AG10803 (cell line): ENCODE data around the gene PARP1.

Source experiments
- DNase-seq: peaks from one replicate; pipeline ENCODE4 v3.0.0; 2010; ENCODE audit warnings: low read depth
- H3K4me3 ChIP-seq: 2 replicates; pipeline ENCODE4 v1.5.1; 2011; ENCODE audit warnings: mild to moderate bottlenecking, low read length, control low read depth
- CTCF ChIP-seq: conservative IDR thresholded peaks from 2 replicates; pipeline ENCODE4 v1.5.1; 2011; ENCODE audit warnings: mild to moderate bottlenecking, low read length, control low read depth, inconsistent platforms

PARP1 gene

GRCh38 chr1:226320930-226321329 is 87.0 kb downstream of the PARP1 start:
- no peak for TF ChIP-seq CTCF
- no peak for DNase-seq

GRCh38 chr1:226318471-226318870 is 89.4 kb downstream of the PARP1 start:
- TF ChIP-seq CTCF, result no peak
- DNase-seq, result no peak
- no peak overlapping the region for H3K4me3 ChIP-seq

More at GRCh38 chr1:226320930-226321329, 87.0 kb downstream of the PARP1 start:
- no peak overlapping the region for H3K4me3 ChIP-seq

GRCh38 chr1:226314055-226314454 is 93.8 kb downstream of the PARP1 start:
- no peak for TF ChIP-seq CTCF
- no peak for DNase-seq
- no peak overlapping the region for H3K4me3 ChIP-seq

GRCh38 chr1:226312065-226312464 is 95.8 kb downstream of the PARP1 start:
- DNase-seq, result no peak
- H3K4me3 ChIP-seq, result no peak overlapping the region
- TF ChIP-seq CTCF, result no peak

- H3K4me3 ChIP-seq, result no peak overlapping the region
- TF ChIP-seq CTCF, result no peak
- no peak for DNase-seq
These were observed 96.5 kb downstream of the PARP1 start for GRCh38 chr1:226311376-226311775.
